GM12873 (cell line): ENCODE data around the gene ARRB1.
A peak's percentile ranks its signal among the peaks of the same experiment; 100 is the strongest.

Source experiments
- CTCF ChIP-seq: IDR thresholded peaks from 2 replicates; pipeline ENCODE4 v1.5.1; 2012; ENCODE audit warnings: low read depth, mild to moderate bottlenecking, moderate library complexity, low read length, control low read depth; ENCODE audit not compliant: insufficient read depth; ENCODE audit errors: missing control alignments

ARRB1 gene

GRCh38 chr11:75328426-75329277 is 22.8 kb downstream of the ARRB1 start:
- TF ChIP-seq CTCF = peak; percentile 61

GRCh38 chr11:75326439-75326810 is 25.0 kb downstream of the ARRB1 start:
- no peak for TF ChIP-seq CTCF

- TF ChIP-seq CTCF = no peak
Measured at GRCh38 chr11:75325713-75326438, 25.6 kb downstream of the ARRB1 start.

GRCh38 chr11:75324740-75325139 is 26.7 kb downstream of the ARRB1 start:
- no peak for TF ChIP-seq CTCF

- TF ChIP-seq CTCF = no peak
Measured at GRCh38 chr11:75324189-75324588, 27.3 kb downstream of the ARRB1 start.

GRCh38 chr11:75323609-75324008 is 27.9 kb downstream of the ARRB1 start:
- TF ChIP-seq CTCF = no peak

- no peak for TF ChIP-seq CTCF
Measured at GRCh38 chr11:75320643-75321042, 30.8 kb downstream of the ARRB1 start.
